Measurements from ENCODE around the gene ZNF768. TPM values are rescaled to one million over a fixed set of nuclear protein-coding genes. Genes with fewer than 3 reads are reported as not detected.

The ZNF768 gene
- total and polyA plus RNA-seq, 2 donors from 2014 or later: 36.2 to 46.9 TPM

DNA sequence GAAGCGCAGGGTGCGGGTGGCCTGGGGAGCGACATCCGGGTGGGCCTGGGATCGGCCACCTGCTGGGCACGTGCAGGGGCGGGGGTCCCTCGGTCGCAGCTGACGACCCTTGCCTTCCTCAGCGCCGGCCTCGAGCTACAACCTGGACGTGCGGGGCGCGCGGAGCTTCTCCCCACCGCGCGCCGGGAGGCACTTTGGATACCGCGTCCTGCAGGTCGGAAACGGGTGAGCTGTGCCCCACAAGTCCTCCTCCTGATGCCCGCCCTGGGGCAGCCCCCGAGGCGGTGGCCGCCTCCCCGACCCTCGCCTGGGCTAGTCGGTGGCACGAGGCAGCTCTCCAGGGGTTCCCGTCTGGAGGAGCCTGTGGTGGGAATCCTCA lies 52.3 kb downstream of the ZNF768 start:
- FAIRE-seq (no peak), DNase-seq (peak in 1 of 5 donors; percentile 68)
- no peak overlapping the region for H3K9ac ChIP-seq (ENCODE audit: low read length in 3 of 3)
- intact Hi-C loops (cut with DNase I): no loop called here
- no peaks in the 10 kb centered on the region for H3K4me1 ChIP-seq (ENCODE audit: control insufficient read depth in 2 of 3, insufficient read depth in 2 of 3, low read depth in 1 of 3, low read length in 3 of 3)
- H3K9me3 ChIP-seq (ENCODE audit: control insufficient read depth in 2 of 3, insufficient read depth in 1 of 3, low read length in 3 of 3): no peaks in the 10 kb centered on the region
- H3K4me3 ChIP-seq (ENCODE audit: low read length in 3 of 3): no peak overlapping the region
- no peak overlapping the region for H3K27ac ChIP-seq (ENCODE audit: low read depth in 2 of 2, low read length in 2 of 2)
- H3K27me3 ChIP-seq (ENCODE audit: control insufficient read depth, insufficient read depth, low read length): no peaks in the 10 kb centered on the region
- H3K36me3 ChIP-seq (ENCODE audit: control insufficient read depth in 2 of 3, insufficient read depth in 3 of 3, low read length in 3 of 3): no peaks in the 10 kb centered on the region
- TF ChIP-seq, protein P1, sequence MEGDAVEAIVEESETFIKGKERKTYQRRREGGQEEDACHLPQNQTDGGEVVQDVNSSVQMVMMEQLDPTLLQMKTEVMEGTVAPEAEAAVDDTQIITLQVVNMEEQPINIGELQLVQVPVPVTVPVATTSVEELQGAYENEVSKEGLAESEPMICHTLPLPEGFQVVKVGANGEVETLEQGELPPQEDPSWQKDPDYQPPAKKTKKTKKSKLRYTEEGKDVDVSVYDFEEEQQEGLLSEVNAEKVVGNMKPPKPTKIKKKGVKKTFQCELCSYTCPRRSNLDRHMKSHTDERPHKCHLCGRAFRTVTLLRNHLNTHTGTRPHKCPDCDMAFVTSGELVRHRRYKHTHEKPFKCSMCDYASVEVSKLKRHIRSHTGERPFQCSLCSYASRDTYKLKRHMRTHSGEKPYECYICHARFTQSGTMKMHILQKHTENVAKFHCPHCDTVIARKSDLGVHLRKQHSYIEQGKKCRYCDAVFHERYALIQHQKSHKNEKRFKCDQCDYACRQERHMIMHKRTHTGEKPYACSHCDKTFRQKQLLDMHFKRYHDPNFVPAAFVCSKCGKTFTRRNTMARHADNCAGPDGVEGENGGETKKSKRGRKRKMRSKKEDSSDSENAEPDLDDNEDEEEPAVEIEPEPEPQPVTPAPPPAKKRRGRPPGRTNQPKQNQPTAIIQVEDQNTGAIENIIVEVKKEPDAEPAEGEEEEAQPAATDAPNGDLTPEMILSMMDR (IDR thresholded peaks at IDR 0.05; ENCODE audit: borderline replicate concordance, extremely low read depth, insufficient read depth): no peak

Small RNA genes within 50 kb of the gene (microRNA-seq; reads per million reads assigned to microRNA genes)
- not detected for gene MIR4518

Other genes starting within 250 kb of the ZNF768 start
- gene CD2BP2, start 171.3 kb downstream of the ZNF768 start, total RNA-seq: 68.1 TPM
- gene CD2BP2, start 171.3 kb downstream of the ZNF768 start, polyA plus RNA-seq (ENCODE audit: insufficient read depth, low read depth, low replicate concordance): 61.8 TPM
- gene TBC1D10B, start 156.1 kb downstream of the ZNF768 start, total RNA-seq: 32.7 TPM
- gene TBC1D10B, start 156.1 kb downstream of the ZNF768 start, polyA plus RNA-seq (ENCODE audit: insufficient read depth, low read depth, low replicate concordance): 30.1 TPM
- not detected for gene MYL11, start 151.8 kb downstream of the ZNF768 start, total RNA-seq
- gene MYL11, start 151.8 kb downstream of the ZNF768 start, polyA plus RNA-seq (ENCODE audit: insufficient read depth, low read depth, low replicate concordance): 2.3 TPM
- 12.8 TPM for gene SEPTIN1, start 144.0 kb downstream of the ZNF768 start, total RNA-seq
- 5.0 TPM for gene SEPTIN1, start 144.0 kb downstream of the ZNF768 start, polyA plus RNA-seq (ENCODE audit: insufficient read depth, low read depth, low replicate concordance)
- gene ZNF48, start 131.1 kb downstream of the ZNF768 start, total RNA-seq: 9.7 TPM
- 6.9 TPM for gene ZNF48, start 131.1 kb downstream of the ZNF768 start, polyA plus RNA-seq (ENCODE audit: insufficient read depth, low read depth, low replicate concordance)
- 7.8 TPM for gene ZNF771, start 119.0 kb downstream of the ZNF768 start, total RNA-seq
- gene ZNF771, start 119.0 kb downstream of the ZNF768 start, polyA plus RNA-seq (ENCODE audit: insufficient read depth, low read depth, low replicate concordance): 14.8 TPM
- 39.1 TPM for gene DCTPP1, start 96.5 kb downstream of the ZNF768 start, total RNA-seq
- 64.7 TPM for gene DCTPP1, start 96.5 kb downstream of the ZNF768 start, polyA plus RNA-seq (ENCODE audit: insufficient read depth, low read depth, low replicate concordance)
- 82.3 TPM for gene SEPHS2, start 80.7 kb downstream of the ZNF768 start, total RNA-seq
- 137 TPM for gene SEPHS2, start 80.7 kb downstream of the ZNF768 start, polyA plus RNA-seq (ENCODE audit: insufficient read depth, low read depth, low replicate concordance)
- 19.6 TPM for gene ITGAL, start 53.8 kb downstream of the ZNF768 start, total RNA-seq
- gene ITGAL, start 53.8 kb downstream of the ZNF768 start, polyA plus RNA-seq (ENCODE audit: insufficient read depth, low read depth, low replicate concordance): 0.56 TPM
- gene ZNF747, start 8.3 kb upstream of the ZNF768 start, total RNA-seq: 11.6 TPM
- 10.1 TPM for gene ZNF747, start 8.3 kb upstream of the ZNF768 start, polyA plus RNA-seq (ENCODE audit: insufficient read depth, low read depth, low replicate concordance)
- gene ZNF764, start 31.8 kb upstream of the ZNF768 start, total RNA-seq: 11.9 TPM
- 4.4 TPM for gene ZNF764, start 31.8 kb upstream of the ZNF768 start, polyA plus RNA-seq (ENCODE audit: insufficient read depth, low read depth, low replicate concordance)
- 16.7 TPM for gene ZNF688, start 45.1 kb upstream of the ZNF768 start, total RNA-seq
- 32.7 TPM for gene ZNF688, start 45.1 kb upstream of the ZNF768 start, polyA plus RNA-seq (ENCODE audit: insufficient read depth, low read depth, low replicate concordance)
- gene ZNF785, start 59.1 kb upstream of the ZNF768 start, total RNA-seq: 18.5 TPM
- gene ZNF785, start 59.1 kb upstream of the ZNF768 start, polyA plus RNA-seq (ENCODE audit: insufficient read depth, low read depth, low replicate concordance): 6.3 TPM
- 9.0 TPM for gene ZNF689, start 83.8 kb upstream of the ZNF768 start, total RNA-seq
- 3.9 TPM for gene ZNF689, start 83.8 kb upstream of the ZNF768 start, polyA plus RNA-seq (ENCODE audit: insufficient read depth, low read depth, low replicate concordance)
- 51.6 TPM for gene PRR14, start 124.4 kb upstream of the ZNF768 start, total RNA-seq
- 44.2 TPM for gene PRR14, start 124.4 kb upstream of the ZNF768 start, polyA plus RNA-seq (ENCODE audit: insufficient read depth, low read depth, low replicate concordance)
- gene FBRS, start 131.9 kb upstream of the ZNF768 start, total RNA-seq: 66.2 TPM
- 26.3 TPM for gene FBRS, start 131.9 kb upstream of the ZNF768 start, polyA plus RNA-seq (ENCODE audit: insufficient read depth, low read depth, low replicate concordance)
- 71.9 TPM for gene SRCAP, start 172.6 kb upstream of the ZNF768 start, total RNA-seq
- gene SRCAP, start 172.6 kb upstream of the ZNF768 start, polyA plus RNA-seq (ENCODE audit: insufficient read depth, low read depth, low replicate concordance): 1.6 TPM
- 27.8 TPM for gene PHKG2, start 221.9 kb upstream of the ZNF768 start, total RNA-seq
- 34.9 TPM for gene PHKG2, start 221.9 kb upstream of the ZNF768 start, polyA plus RNA-seq (ENCODE audit: insufficient read depth, low read depth, low replicate concordance)
- gene CFAP119, start 235.5 kb upstream of the ZNF768 start, total RNA-seq: 12.2 TPM
- gene CFAP119, start 235.5 kb upstream of the ZNF768 start, polyA plus RNA-seq (ENCODE audit: insufficient read depth, low read depth, low replicate concordance): 13.5 TPM
- gene RNF40, start 235.8 kb upstream of the ZNF768 start, total RNA-seq: 109 TPM
- 74.3 TPM for gene RNF40, start 235.8 kb upstream of the ZNF768 start, polyA plus RNA-seq (ENCODE audit: insufficient read depth, low read depth, low replicate concordance)